Chondrocyte (in vitro differentiated cells): ENCODE results near the gene DHX29. TPM values are rescaled to one million over a fixed set of nuclear protein-coding genes. Genes with fewer than 3 reads are reported as not detected.

Source experiments
- DNase-seq: peaks from one replicate; pipeline ENCODE4 v3.0.0; 2021; ENCODE audit warnings: mixed read lengths, low spot score
- H3K27ac Mint-ChIP-seq: one replicate; pipeline ENCODE4 v1.8.0; 2021; ENCODE audit warnings: mild to moderate bottlenecking, moderate library complexity, mixed read lengths; ENCODE audit not compliant: unreplicated experiment
- H3K27me3 Mint-ChIP-seq: 2 replicates; pipeline ENCODE4 v1.8.0; 2021; ENCODE audit warnings: low read depth, mixed read lengths
- H3K36me3 Mint-ChIP-seq: 2 replicates; pipeline ENCODE4 v1.8.0; 2021; ENCODE audit warnings: low read depth, mixed read lengths
- H3K4me1 Mint-ChIP-seq: 2 replicates; pipeline ENCODE4 v1.8.0; 2021; ENCODE audit warnings: low read depth, mild to moderate bottlenecking, mixed read lengths
- H3K4me3 Mint-ChIP-seq: one replicate; pipeline ENCODE4 v1.8.0; 2021; ENCODE audit warnings: mild to moderate bottlenecking, moderate library complexity, mixed read lengths; ENCODE audit not compliant: unreplicated experiment
- H3K9me3 Mint-ChIP-seq: 2 replicates; pipeline ENCODE4 v1.8.0; 2021; ENCODE audit warnings: low read depth, mixed read lengths
- total RNA-seq: library from RNA; stranded (reverse); gene quantifications from 3 replicates; pipeline ENCODE4 v1.2.1, GENCODE V29; 2021
- TF ChIP-seq, protein P1 (sequence below): fragments of 200-600 bp; sonication (generic); IDR thresholded peaks from 2 replicates; pipeline ENCODE4 v1.5.0; 2021; ENCODE audit warnings: antibody characterized with exemption, mild to moderate bottlenecking, moderate library complexity

DHX29 gene
- total RNA-seq, 1 donor from 2014 or later = 23.0 TPM

DNA sequence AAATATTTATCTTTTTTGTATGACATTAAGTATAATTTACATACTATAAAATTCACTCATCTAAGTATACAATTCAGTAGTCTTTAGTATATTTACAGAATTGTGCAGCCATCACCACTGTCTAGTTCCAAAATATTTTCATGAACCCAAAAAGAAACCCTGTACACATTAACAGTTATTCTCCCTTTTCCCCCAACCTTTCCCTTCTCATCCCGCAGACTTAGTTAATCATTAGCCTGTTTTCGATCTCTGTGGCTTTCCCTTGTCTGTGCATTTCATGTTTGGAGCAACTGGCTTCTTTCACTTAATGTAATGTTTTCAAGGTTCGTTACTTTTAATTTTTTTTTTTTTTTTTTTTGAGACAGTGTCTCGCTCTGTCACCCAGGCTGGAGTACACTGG, 37.8 kb upstream of the DHX29 start:
- Mint-ChIP-seq H3K9me3 (no peaks in the 10 kb centered on the region), H3K36me3 (peaks cover 23% of the 10 kb centered on the region), H3K27ac (peak overlapping the region; percentile 41), H3K4me1 (peaks cover 31% of the 10 kb centered on the region), H3K4me3 (no peak overlapping the region), H3K27me3 (no peaks in the 10 kb centered on the region)
- no peak for DNase-seq
- TF ChIP-seq, protein P1, sequence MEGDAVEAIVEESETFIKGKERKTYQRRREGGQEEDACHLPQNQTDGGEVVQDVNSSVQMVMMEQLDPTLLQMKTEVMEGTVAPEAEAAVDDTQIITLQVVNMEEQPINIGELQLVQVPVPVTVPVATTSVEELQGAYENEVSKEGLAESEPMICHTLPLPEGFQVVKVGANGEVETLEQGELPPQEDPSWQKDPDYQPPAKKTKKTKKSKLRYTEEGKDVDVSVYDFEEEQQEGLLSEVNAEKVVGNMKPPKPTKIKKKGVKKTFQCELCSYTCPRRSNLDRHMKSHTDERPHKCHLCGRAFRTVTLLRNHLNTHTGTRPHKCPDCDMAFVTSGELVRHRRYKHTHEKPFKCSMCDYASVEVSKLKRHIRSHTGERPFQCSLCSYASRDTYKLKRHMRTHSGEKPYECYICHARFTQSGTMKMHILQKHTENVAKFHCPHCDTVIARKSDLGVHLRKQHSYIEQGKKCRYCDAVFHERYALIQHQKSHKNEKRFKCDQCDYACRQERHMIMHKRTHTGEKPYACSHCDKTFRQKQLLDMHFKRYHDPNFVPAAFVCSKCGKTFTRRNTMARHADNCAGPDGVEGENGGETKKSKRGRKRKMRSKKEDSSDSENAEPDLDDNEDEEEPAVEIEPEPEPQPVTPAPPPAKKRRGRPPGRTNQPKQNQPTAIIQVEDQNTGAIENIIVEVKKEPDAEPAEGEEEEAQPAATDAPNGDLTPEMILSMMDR = no peak

DNA sequence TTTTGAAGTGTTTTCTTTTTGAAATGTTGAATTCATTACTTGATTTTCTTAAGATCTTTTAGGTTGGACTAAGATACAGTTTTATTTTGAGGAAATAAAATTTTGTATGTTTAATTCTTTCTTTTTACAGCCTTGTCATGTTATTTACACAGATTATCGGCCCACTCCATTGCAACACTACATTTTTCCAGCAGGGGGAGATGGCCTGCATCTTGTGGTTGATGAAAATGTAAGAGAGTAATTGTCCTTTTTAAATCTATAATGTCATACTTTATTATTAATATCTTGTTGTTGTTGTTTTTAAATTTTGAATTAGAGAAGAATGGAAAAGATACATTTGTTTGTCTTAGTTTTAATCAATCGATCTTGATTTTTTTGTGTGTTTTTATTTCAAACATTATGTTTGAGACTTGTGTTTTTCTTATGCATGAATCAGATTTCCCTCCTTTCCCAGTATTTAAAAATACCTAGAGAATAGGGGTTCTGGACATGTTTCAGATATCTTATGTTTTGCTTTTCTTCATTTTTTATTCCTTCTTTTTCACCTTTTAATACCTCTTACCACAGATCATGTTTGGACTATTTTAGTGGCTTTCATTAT, 37.0 kb upstream of the DHX29 start:
- H3K27me3 Mint-ChIP-seq = no peaks in the 10 kb centered on the region
- H3K27ac Mint-ChIP-seq = peak overlapping the region; percentile 84
- H3K4me1 Mint-ChIP-seq = peaks cover 31% of the 10 kb centered on the region
- no peak for DNase-seq
- H3K4me3 Mint-ChIP-seq = no peak overlapping the region
- peaks cover 17% of the 10 kb centered on the region for H3K36me3 Mint-ChIP-seq
- no peaks in the 10 kb centered on the region for H3K9me3 Mint-ChIP-seq
- TF ChIP-seq, protein P1 = peak; percentile 94

DNA sequence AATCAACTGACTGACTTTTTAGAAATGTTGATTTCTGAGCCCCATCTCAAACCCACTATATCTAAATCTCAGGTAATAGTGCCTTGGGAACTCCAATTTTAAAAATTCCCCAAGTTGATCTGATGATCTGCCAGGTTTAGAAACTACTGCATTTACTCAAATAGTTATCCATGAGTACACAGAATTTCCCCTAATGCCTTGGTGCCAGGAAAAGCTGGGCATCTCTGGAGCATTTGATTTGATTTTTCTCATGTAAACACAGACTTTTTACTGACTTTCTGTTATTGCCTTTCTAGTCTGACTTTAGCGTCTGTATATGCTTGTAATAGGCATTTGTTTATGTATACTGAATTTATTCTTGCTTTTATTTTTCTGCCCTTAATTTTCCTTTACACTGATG, 36.1 kb upstream of the DHX29 start:
- peaks cover 38% of the 10 kb centered on the region for H3K4me1 Mint-ChIP-seq
- peak overlapping the region; percentile 36 for H3K27ac Mint-ChIP-seq
- no peak for DNase-seq
- no peaks in the 10 kb centered on the region for H3K9me3 Mint-ChIP-seq
- TF ChIP-seq, protein P1 = no peak
- H3K36me3 Mint-ChIP-seq = peaks cover 10% of the 10 kb centered on the region
- H3K4me3 Mint-ChIP-seq = no peak overlapping the region
- no peaks in the 10 kb centered on the region for H3K27me3 Mint-ChIP-seq

DNA sequence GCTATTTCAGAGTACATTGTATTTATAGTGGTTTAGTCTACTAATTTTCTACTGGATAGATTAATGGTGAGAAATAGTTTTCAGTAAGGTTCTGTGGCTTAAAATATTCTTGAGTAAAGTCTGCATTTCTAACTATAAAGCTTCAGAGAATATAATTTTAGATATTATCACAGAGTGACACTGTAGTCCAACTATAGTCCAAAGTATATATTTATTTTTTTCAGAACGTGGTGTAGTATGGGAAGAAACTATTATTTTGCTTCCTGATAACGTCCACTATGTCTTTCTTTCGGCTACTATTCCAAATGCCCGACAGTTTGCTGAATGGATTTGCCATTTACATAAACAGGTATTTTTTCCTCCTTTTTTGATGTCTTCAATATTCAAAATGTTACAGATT, 35.6 kb upstream of the DHX29 start:
- no peak for DNase-seq
- peaks cover 10% of the 10 kb centered on the region for H3K36me3 Mint-ChIP-seq
- no peaks in the 10 kb centered on the region for H3K27me3 Mint-ChIP-seq
- TF ChIP-seq, protein P1 = no peak
- no peaks in the 10 kb centered on the region for H3K9me3 Mint-ChIP-seq
- peak overlapping the region; percentile 59 for H3K27ac Mint-ChIP-seq
- no peak overlapping the region for H3K4me3 Mint-ChIP-seq
- H3K4me1 Mint-ChIP-seq = peaks cover 42% of the 10 kb centered on the region

GRCh38 chr5:55338810-55339243, 31.3 kb upstream of the DHX29 start:
- Mint-ChIP-seq H3K36me3 (peaks cover 6% of the 10 kb centered on the region), H3K9me3 (no peaks in the 10 kb centered on the region), H3K27me3 (no peaks in the 10 kb centered on the region), H3K27ac (peak overlapping the region; percentile 27), H3K4me3 (no peak overlapping the region), H3K4me1 (peaks cover 34% of the 10 kb centered on the region)
- no peak for DNase-seq
- TF ChIP-seq, protein P1 = no peak
